ENCODE results near the gene TMEM220.
"Not testable (repeated sequence)": the region's sequence is repeated elsewhere in the genome, so short reads cannot be mapped to it uniquely, and the experiment has no call there.

TMEM220 gene

DNA sequence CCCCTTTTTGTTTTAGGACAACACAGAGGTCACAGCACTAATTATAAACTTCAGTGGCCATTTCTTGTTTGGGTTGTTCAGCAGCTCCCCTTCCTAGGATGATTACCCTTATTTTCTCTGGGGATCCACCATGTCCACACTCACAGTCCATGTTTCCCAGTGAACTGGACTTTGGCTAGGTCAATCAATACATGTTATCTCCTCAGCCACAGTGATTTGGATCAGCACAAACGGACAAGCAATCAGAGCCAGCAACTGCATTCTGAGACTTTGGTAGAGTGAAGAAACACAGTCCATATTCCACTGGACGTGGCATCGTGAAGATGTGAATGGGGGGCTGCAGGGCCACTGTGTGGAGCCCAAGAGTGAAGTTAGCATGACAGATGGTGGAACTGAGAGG, 4.6 kb downstream of the TMEM220 start:
- DNase-seq: no peak

- no peak for DNase-seq
These were observed 5.2 kb downstream of the TMEM220 start for GRCh38 chr17:10724546-10725195.

DNA sequence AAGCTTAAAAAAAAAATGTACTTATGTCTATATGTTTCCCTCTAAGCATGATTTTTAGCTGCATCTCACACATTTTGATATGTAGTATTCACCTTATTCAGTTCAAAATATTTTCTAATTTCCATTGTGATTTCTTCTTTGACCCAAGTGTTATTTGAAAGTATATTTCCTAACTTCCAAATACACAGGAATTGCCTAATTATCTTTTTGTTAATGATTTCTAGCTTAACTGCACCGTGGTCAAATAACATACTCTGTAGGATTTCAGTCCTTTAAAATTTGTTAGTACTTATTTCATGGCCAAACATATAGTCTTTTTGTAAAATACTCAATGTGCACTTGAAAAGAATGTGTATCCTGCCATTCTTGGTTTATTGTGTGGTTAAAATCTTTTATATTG, 11.3 kb downstream of the TMEM220 start:
- DNase-seq: no peak

DNA sequence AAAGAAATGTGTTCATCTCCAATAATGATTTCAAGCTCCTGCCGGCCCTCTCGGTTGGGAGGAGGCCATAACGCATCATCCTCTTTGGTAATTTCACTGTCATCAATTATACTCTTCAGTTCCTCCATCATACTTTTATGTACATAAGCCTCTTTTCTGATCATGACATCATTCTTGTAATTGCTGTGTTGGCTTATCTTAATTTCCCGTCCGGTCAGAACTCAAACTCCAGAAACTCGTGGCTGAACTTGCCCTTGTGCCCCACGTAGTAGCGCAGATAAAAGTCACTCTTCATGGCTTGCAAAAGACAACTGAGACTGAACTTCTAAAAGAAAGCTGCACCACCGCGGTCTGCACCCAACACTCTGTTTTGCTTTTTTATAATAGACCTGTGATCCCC, 13.6 kb downstream of the TMEM220 start:
- DNase-seq: no peak

DNA sequence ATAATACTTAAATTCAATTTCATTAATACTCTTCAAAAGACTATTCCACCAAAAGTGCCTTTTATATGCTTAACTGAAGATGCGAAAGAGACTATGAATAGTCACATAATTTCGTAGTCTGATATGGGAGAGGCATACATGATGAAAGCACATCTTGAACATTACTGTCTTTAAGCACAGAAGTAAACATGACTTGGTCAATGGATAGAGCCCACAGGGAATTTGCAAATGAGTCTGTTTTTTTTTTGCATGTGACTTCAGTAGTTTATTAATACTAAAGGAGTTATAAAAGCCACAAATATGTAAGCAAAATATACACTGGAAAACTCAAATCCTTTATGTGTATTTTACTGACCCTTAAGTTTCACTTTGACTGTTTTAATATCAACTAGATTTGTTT, 16.5 kb downstream of the TMEM220 start:
- DNase-seq: no peak

GRCh38 chr17:10705727-10706126, 24.1 kb downstream of the TMEM220 start:
- DNase-seq: no peak

GRCh38 chr17:10702574-10702973, 27.2 kb downstream of the TMEM220 start:
- DNase-seq: peak; percentile 2

GRCh38 chr17:10699856-10700255, 30.0 kb downstream of the TMEM220 start:
- peak; percentile 51 for DNase-seq

DNA sequence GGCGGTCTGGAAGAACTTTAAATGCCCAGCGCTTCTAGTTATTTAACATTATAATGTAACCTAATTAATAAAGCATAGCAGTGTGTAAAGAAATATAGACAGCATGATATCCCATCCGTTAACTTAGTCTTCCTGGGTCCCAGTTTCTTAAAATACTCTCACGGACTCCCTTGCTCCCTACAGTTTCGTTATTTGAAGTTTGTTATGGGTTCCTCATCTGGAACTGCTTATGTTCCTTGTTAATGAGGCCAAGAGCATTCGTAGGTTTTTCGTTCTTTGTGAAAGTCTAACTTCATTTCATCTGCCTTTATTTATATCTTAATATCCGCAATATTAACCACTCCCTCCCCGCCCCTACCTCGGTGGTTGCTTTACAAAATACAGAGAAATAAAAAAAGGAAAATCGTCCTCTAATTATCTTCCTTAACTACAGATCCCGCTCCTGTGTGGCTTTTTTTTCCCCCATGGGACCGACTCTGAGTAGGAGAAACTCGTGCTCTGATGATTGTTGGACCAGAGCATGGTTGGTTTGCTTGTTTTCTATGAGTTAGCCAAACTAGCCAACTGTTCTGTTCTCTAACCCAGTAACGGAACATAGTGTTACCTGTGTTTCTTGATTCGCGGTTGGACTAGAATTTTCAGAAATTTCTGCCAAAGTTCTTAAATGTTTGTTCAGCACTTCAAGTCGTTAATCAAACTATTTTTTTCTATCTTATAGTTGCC, 31.6 kb downstream of the TMEM220 start:
- DNase-seq: peak; percentile 5

DNA sequence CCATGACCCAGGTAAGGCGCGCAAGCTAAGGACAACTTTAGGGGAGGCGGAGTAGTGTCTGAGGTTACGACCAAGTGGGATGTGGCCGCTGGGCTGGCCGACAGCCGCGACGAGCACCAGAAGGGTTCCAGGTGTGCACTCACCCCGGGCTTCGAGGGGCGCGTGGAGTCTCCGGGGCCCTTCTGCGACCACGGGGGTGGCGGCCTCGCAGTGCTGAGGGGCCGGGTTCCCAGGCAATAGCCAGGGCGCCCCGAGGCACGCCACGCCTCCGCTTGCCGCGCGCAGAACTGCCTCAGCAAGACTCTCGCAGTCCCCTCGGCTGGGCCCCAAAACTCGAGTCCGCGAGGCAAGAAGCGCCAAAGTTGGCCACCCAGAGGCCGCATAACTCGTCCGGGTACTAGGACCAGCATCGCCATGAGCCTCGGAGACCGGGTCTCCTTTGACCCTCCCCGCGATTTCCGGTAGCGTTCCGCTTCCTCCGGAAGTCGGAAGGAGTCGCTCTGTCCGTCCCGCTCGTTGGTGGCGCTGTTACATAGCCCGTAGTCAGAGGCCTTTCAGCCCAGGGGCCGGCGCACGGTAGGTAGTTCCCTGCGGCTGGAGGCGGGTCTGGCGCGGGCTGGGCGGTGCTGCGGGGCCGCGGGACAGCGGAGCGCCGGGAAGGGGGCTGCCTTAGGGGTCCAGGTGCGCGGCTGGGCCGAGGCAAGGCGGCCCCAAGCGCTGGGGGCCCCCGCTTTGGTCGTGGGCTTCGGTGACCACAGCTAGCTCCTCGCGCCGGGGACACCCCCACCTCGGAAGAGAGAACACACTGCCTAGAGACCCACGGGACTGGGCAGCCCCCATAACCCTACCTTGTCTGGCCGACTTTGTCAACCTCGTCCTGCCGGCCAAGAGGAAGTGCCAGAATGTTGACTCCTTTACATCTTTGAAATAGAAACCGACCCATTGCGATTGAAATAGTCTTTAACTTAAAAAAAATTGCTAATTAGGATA, 32.4 kb downstream of the TMEM220 start, which contains the start of the genes ADPRM and SCO1:
Gene ADPRM (plus strand): TSS at position 503 of the 990 bp plus-strand sequence. CDS start 7,333 bp downstream, outside the sequence.
Gene SCO1 (minus strand): TSS at position 442 of the 990 bp plus-strand sequence. CDS start 26 bp downstream, at position 416.
- DNase-seq: peak; percentile 91

- not testable (repeated sequence) for DNase-seq
These were observed 33.9 kb downstream of the TMEM220 start for GRCh38 chr17:10695875-10696407.

DNA sequence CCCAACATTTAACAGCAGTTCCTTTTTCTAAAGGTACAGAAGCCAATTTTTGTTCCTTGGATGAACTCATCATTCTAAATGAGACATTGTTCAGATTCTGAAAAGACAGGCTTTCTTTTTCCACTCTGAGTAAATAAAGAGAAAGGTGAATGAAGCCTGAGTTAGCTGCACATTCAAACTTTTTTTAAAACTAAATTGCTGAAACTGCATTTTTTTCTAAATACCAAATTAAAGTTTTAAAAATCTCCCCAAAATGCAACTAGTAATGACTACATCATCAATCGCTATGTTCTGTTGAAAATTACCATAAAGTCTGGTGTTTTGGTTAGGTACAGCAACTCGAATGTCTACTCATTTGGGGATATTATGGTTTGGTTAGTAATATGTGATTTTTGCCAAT, 42.3 kb downstream of the TMEM220 start:
- no peak for DNase-seq

DNA sequence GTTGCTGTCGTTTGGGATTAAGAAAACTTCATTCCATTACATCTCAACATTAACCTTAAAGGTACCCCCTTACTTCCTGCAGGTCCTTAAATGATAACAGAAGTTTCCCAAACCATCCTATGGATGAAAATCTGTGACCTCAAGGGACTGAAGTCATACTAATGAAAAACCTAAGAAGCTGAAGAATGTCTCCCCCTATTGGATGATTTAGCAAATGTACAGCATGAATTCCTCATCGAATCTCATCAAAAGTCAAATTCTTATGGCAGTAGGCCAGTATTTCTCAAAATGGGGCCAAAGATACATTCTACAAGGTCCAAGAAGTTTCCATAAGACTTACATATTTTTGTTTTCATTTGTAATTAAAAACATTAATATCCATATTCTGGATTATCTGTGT, 46.0 kb downstream of the TMEM220 start:
- DNase-seq: peak; percentile 6

DNA sequence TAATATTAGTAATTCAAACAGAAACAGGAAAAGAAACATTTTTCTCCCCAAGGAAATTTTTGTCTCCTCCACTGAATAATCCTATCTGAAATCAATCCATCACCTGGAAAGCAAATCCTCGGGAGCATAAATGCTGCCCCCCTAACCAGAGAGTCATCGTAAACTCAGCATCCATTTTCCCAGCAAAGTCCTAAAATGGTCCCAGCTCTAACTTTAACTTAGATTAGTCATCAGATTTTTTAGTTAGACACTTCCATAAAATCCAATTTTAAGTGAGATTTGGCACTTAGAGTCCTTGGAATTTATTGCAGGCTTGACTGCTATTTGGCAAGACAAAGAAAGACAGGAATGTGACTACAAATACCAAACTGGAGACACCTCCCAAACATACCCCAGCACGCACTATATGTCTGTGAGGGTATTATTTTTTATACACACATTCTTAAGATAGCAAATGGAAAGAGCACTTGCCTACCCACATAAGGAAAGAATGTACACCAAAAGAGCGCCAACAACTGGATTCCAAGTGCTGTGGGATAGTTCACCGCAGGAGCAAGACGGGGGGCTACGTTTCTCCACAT, 47.9 kb downstream of the TMEM220 start:
- DNase-seq: no peak

DNA sequence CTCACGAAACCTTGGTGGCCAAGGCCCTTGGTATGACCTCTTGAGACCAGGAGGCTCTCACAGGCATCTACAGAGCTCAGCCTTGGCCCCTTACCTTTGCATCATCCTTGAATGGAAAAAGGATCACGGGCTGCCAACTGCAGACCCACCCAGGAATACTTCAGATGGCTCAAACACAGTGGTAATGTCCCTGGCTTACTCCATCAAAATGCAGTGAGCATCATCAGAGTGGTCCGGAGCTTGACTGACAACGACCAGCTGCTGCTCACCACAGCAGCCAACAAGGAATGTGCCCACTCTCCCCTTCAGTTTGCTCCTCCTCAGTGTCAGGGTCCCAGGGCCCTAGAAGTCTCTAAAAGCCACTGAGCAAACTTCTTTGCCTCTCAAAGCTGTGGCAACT, 55.1 kb downstream of the TMEM220 start:
- no peak for DNase-seq

GRCh38 chr17:10673312-10673711, 56.5 kb downstream of the TMEM220 start:
- DNase-seq: no peak

DNA sequence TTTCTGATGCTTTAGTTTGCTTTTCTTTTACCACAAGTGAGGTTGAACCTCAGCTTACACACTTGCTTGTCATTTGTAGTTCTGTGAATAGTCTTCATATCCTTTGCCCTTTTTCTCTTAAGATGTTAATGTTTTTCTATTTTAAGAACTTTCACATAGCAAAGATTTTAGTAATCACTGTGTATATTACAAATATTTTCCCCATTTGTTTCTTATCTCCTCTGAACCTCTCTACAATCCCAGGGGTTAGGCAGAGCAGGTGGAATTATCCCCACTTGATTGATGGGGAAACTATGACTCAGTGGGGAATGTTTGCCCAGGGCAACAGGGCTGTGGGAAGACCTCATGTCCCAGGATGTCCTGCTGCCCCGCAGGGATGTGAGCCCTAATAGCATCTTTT, 61.0 kb downstream of the TMEM220 start:
- DNase-seq: no peak

- DNase-seq: no peak
These were observed 62.9 kb downstream of the TMEM220 start for GRCh38 chr17:10666906-10667305.

DNA sequence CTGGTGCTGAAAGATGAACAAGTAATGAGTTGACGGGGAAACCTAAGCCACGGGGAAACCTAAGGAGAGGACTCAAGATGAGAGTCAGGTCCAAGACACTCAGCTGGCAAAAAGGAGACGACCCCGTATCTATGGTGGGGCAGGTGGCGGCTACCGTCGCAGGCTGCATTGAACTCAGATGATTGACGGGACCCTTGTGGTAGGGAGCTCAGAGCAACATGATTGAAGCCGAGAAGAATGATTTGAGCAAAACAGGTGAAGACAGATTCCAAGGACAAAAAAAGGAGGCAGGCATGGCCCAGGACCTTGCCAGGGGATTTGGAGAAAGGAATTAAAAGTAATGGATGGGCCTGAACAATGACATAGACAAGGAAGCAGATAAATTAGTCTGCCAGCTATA, 65.3 kb downstream of the TMEM220 start:
- DNase-seq: no peak
